DND-41 (cell line): ENCODE results near the gene TMEM150C.

Experiments used
- ATAC-seq: fragments of 200-7000 bp; cut with Tn5 transposase; 3 replicates; pipeline ENCODE4 v1.9.1; 2021; ENCODE audit warnings: low read depth; ENCODE audit not compliant: insufficient read depth
- DNase-seq: peaks from one replicate; pipeline ENCODE4 v3.0.0-alpha.2; 2020
- H2AFZ ChIP-seq: 2 replicates; pipeline ENCODE4 v1.6.0; 2012; ENCODE audit warnings: low read depth, low read length
- H3K27ac ChIP-seq: 2 replicates; pipeline ENCODE4 v1.5.1; 2012; ENCODE audit warnings: low read length, inconsistent platforms
- H3K27me3 ChIP-seq: fragments of 200-600 bp; sonication (generic); 2 replicates; pipeline ENCODE4 v1.6.0; 2012; ENCODE audit warnings: low read length, mild to moderate bottlenecking, inconsistent platforms; ENCODE audit not compliant: insufficient read depth, poor library complexity
- H3K36me3 ChIP-seq: 2 replicates; pipeline ENCODE4 v1.5.1; 2012; ENCODE audit warnings: low read length, inconsistent platforms; ENCODE audit not compliant: insufficient read depth
- H3K4me1 ChIP-seq: 2 replicates; pipeline ENCODE4 v1.5.1; 2012; ENCODE audit warnings: mild to moderate bottlenecking, low read length; ENCODE audit not compliant: insufficient read depth
- H3K4me2 ChIP-seq: 2 replicates; pipeline ENCODE4 v1.6.0; 2012; ENCODE audit warnings: mild to moderate bottlenecking, moderate library complexity, low read length, inconsistent platforms; ENCODE audit not compliant: insufficient read depth
- H3K4me3 ChIP-seq, 2 experiments: fragments of 200-600 bp in 1 of 2; shearing (Covaris generic) in 1 of 2; 2 replicates each; pipeline ENCODE4 v1.5.1; 2012 to 2016; ENCODE audit warnings: inconsistent platforms in 2 of 2, low read length in 2 of 2, mild to moderate bottlenecking in 2 of 2, low read depth in 1 of 2, moderate library complexity in 1 of 2
- H3K79me2 ChIP-seq: 2 replicates; pipeline ENCODE4 v1.6.0; 2012; ENCODE audit warnings: low read length, inconsistent platforms; ENCODE audit not compliant: insufficient read depth
- H3K9ac ChIP-seq: 2 replicates; pipeline ENCODE4 v1.6.0; 2012; ENCODE audit warnings: low read depth, mild to moderate bottlenecking, inconsistent platforms, low read length, moderate library complexity
- H3K9me3 ChIP-seq: 2 replicates; pipeline ENCODE4 v1.5.1; 2012; ENCODE audit warnings: low read length, moderate library complexity, mild to moderate bottlenecking, inconsistent platforms; ENCODE audit not compliant: insufficient read depth, severe bottlenecking
- H4K20me1 ChIP-seq: 2 replicates; pipeline ENCODE4 v1.6.0; 2012; ENCODE audit warnings: low read length; ENCODE audit not compliant: insufficient read depth
- CTCF ChIP-seq: IDR thresholded peaks from 2 replicates; pipeline ENCODE4 v1.5.1; 2012; ENCODE audit warnings: borderline replicate concordance, low read length, moderate library complexity, mild to moderate bottlenecking; ENCODE audit not compliant: poor library complexity, severe bottlenecking; ENCODE audit errors: extremely low read depth
- EZH2 ChIP-seq: IDR thresholded peaks from 3 replicates; pipeline ENCODE4 v1.6.1; 2012; ENCODE audit warnings: borderline replicate concordance, low read depth, mild to moderate bottlenecking, moderate library complexity, low read length, inconsistent platforms; ENCODE audit not compliant: severe bottlenecking

The TMEM150C gene

GRCh38 chr4:82591592-82591991 lies 29.8 kb upstream of the TMEM150C start:
- Histone ChIP-seq H3K4me2 (no peak overlapping the region), H3K27ac (no peak overlapping the region), H3K4me3 (no peak overlapping the region), H3K9me3 (no peaks in the 10 kb centered on the region), H3K4me1 (no peaks in the 10 kb centered on the region), H2AFZ (no peak overlapping the region), H3K36me3 (no peaks in the 10 kb centered on the region), H3K9ac (no peak overlapping the region), H3K79me2 (no peaks in the 10 kb centered on the region), H4K20me1 (no peaks in the 10 kb centered on the region), H3K27me3 (peaks cover 11% of the 10 kb centered on the region)
- no peak for TF ChIP-seq EZH2
- TF ChIP-seq CTCF: no peak
- DNase-seq (no peak), ATAC-seq (no peak)

GRCh38 chr4:82589756-82590155 lies 28.0 kb upstream of the TMEM150C start:
- TF ChIP-seq EZH2 (no peak), CTCF (no peak)
- no peak overlapping the region for H3K4me3 ChIP-seq
- no peaks in the 10 kb centered on the region for H3K36me3 ChIP-seq
- no peak overlapping the region for H2AFZ ChIP-seq
- no peak for ATAC-seq
- no peak overlapping the region for H3K4me2 ChIP-seq
- no peaks in the 10 kb centered on the region for H3K4me1 ChIP-seq
- DNase-seq: no peak
- no peak overlapping the region for H3K9ac ChIP-seq
- H3K27ac ChIP-seq: no peak overlapping the region
- no peaks in the 10 kb centered on the region for H3K79me2 ChIP-seq
- no peaks in the 10 kb centered on the region for H3K9me3 ChIP-seq
- peaks cover 11% of the 10 kb centered on the region for H3K27me3 ChIP-seq
- H4K20me1 ChIP-seq: no peaks in the 10 kb centered on the region

GRCh38 chr4:82588771-82589270 lies 27.0 kb upstream of the TMEM150C start:
- Histone ChIP-seq H3K36me3 (no peaks in the 10 kb centered on the region), H3K79me2 (no peaks in the 10 kb centered on the region), H2AFZ (no peak overlapping the region), H3K27ac (no peak overlapping the region), H3K4me2 (no peak overlapping the region), H3K9me3 (no peaks in the 10 kb centered on the region), H3K4me3 (no peak overlapping the region), H3K4me1 (no peaks in the 10 kb centered on the region), H3K27me3 (peaks cover 11% of the 10 kb centered on the region), H3K9ac (no peak overlapping the region), H4K20me1 (no peaks in the 10 kb centered on the region)
- no peak for ATAC-seq
- TF ChIP-seq EZH2 (no peak), CTCF (no peak)
- no peak for DNase-seq
